PC-3 (cell line): ENCODE results near the gene RHBDD1. TPM values are rescaled to one million over a fixed set of nuclear protein-coding genes. Genes with fewer than 3 reads are reported as not detected.

Source experiments
- ATAC-seq: fragments of 200-7000 bp; cut with Tn5 transposase; 2 replicates; pipeline ENCODE4 v1.9.1; 2020; ENCODE audit warnings: mild to moderate bottlenecking, moderate library complexity
- BruUV-seq: library from RNA; stranded (reverse); fragments of 400-500 nt; replicated peaks from 2 replicates; lab custom pipeline; 2021; lab: Mats Ljungman, UMichigan
- CTCF ChIA-PET: fragments of 300-600 bp; sonication (Branson Sonifier 250); formaldehyde crosslinking; loops from one replicate; lab custom pipeline; 2022; ENCODE audit warnings: antibody characterized with exemption; lab: Charles Lee
- POLR2A ChIA-PET: fragments of 300-600 bp; sonication (Branson Sonifier 250); formaldehyde crosslinking; loops from one replicate; lab custom pipeline; 2022; ENCODE audit warnings: antibody characterized with exemption; ENCODE audit not compliant: unreplicated experiment; lab: Charles Lee
- DNase-seq: peaks from one replicate; pipeline ENCODE4 v3.0.0-alpha.2; 2015
- H2AFZ ChIP-seq: fragments of 300-600 bp; sonication (generic); 2 replicates; pipeline ENCODE4 v1.6.0; 2016; ENCODE audit warnings: antibody characterized with exemption, low read length
- H3F3A ChIP-seq: fragments of 300-600 bp; sonication (generic); one replicate; pipeline ENCODE4 v1.6.0; 2017; ENCODE audit warnings: antibody characterized with exemption, low read length, control low read depth, mild to moderate bottlenecking; ENCODE audit not compliant: unreplicated experiment
- H3K27ac ChIP-seq: fragments of 300-600 bp; sonication (generic); 2 replicates; pipeline ENCODE4 v1.5.1; 2016; ENCODE audit warnings: mild to moderate bottlenecking, low read length
- H3K27me3 ChIP-seq: fragments of 300-600 bp; sonication (generic); 2 replicates; pipeline ENCODE4 v1.6.1; 2016; ENCODE audit warnings: low read length, mixed read lengths
- H3K36me3 ChIP-seq: fragments of 300-600 bp; sonication (generic); 2 replicates; pipeline ENCODE4 v1.6.1; 2016; ENCODE audit warnings: low read depth, mixed run types, low read length, mixed read lengths
- H3K4me1 ChIP-seq: fragments of 300-600 bp; sonication (generic); 2 replicates; pipeline ENCODE4 v1.5.1; 2016; ENCODE audit warnings: low read length; ENCODE audit not compliant: insufficient read depth
- H3K4me2 ChIP-seq: fragments of 300-600 bp; sonication (generic); 2 replicates; pipeline ENCODE4 v1.6.0; 2016; ENCODE audit warnings: low read length
- H3K4me3 ChIP-seq: fragments of 300-600 bp; sonication (generic); 2 replicates; pipeline ENCODE4 v1.5.1; 2016; ENCODE audit warnings: mild to moderate bottlenecking, low read length, mixed read lengths
- H3K79me2 ChIP-seq: fragments of 300-600 bp; sonication (generic); 2 replicates; pipeline ENCODE4 v1.6.1; 2017; ENCODE audit warnings: low read length, mixed read lengths
- H3K9ac ChIP-seq: fragments of 300-600 bp; sonication (generic); 2 replicates; pipeline ENCODE4 v1.6.0; 2016; ENCODE audit warnings: mild to moderate bottlenecking, low read length
- H3K9me2 ChIP-seq: fragments of 300-600 bp; sonication (generic); replicated peaks from 2 replicates; pipeline ENCODE4 v1.6.1; 2016; ENCODE audit warnings: mixed run types, low read length, mixed read lengths
- H3K9me3 ChIP-seq: fragments of 300-600 bp; sonication (generic); 2 replicates; pipeline ENCODE4 v1.6.1; 2016; ENCODE audit warnings: low read length, mixed read lengths
- H4K20me1 ChIP-seq: fragments of 300-600 bp; sonication (generic); 2 replicates; pipeline ENCODE4 v1.6.1; 2016; ENCODE audit warnings: low read length, mixed read lengths
- CTCF ChIP-seq: fragments of 300-600 bp; sonication (generic); conservative IDR thresholded peaks from 2 replicates; pipeline ENCODE4 v1.5.1; 2017; ENCODE audit warnings: antibody characterized with exemption, low read depth, mild to moderate bottlenecking, low read length
- EZH2 ChIP-seq: fragments of 300-600 bp; sonication (generic); IDR thresholded peaks from one replicate; pipeline ENCODE4 v1.6.1; 2017; ENCODE audit warnings: antibody characterized with exemption, mild to moderate bottlenecking, low read length; ENCODE audit not compliant: unreplicated experiment
- EZH2phosphoT487 ChIP-seq: fragments of 300-600 bp; sonication (generic); IDR thresholded peaks from 2 replicates; pipeline ENCODE4 v1.6.1; 2018; ENCODE audit warnings: mild to moderate bottlenecking, antibody characterized with exemption, low read length, borderline replicate concordance
- intact Hi-C: fragments of 100-400 bp; cut with micrococcal nuclease; formaldehyde crosslinking; loops from 2 replicates; pipeline ENCODE4 v1.9.0; 2023
- total RNA-seq: library from RNA; depleted of rRNA; stranded (reverse); fragments of >200 nt; gene quantifications from 2 replicates; pipeline ENCODE4 v1.2.3, GENCODE V29; 2014

Gene RHBDD1
- total RNA-seq, 1 experiment from 2014 or later: 9.1 TPM

DNA sequence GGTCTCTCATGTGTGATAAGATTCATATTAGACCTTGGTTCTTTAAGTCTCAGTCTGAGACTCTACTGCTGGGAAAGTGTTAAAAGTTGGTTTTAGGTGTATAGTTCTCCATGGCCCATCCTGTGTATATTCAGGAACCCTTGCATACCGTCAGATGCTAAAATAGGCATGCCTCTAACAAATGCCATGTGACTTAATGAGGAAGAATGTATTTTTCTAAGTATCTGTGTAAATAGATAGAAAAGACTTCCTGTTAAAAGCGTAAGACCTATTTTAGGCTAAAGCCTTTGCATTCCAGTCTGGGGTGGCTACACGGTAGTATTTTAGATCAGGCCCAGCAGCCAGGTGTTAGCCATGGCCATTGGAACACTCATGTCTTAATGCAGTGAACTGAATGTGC, 73.3 kb downstream of the RHBDD1 start:
- no TSS peak for BruUV-seq
- H3K9me3 ChIP-seq: no peaks in the 10 kb centered on the region
- no peak overlapping the region for H3K9ac ChIP-seq
- H3K4me1 ChIP-seq: peaks cover 8% of the 10 kb centered on the region; the same call in 1 of the 2 replicates
- H3K79me2 ChIP-seq: no peaks in the 10 kb centered on the region
- no peaks in the 10 kb centered on the region for H4K20me1 ChIP-seq
- ATAC-seq (no peak), DNase-seq (no peak)
- no peaks in the 10 kb centered on the region for H3K27me3 ChIP-seq
- no peak overlapping the region for H2AFZ ChIP-seq
- ChIA-PET POLR2A (no interaction called here), CTCF (no interaction called here)
- no peak overlapping the region for H3K4me3 ChIP-seq
- intact Hi-C loops: no loop called here
- TF ChIP-seq EZH2phosphoT487 (no peak), EZH2 (no peak), CTCF (no peak)
- H3K36me3 ChIP-seq: no peaks in the 10 kb centered on the region
- no peaks in the 10 kb centered on the region for H3K9me2 ChIP-seq
- no peaks in the 10 kb centered on the region for H3F3A ChIP-seq
- H3K27ac ChIP-seq: no peak overlapping the region
- H3K4me2 ChIP-seq: no peak overlapping the region

- BruUV-seq: no TSS peak
These were observed 74.0 kb downstream of the RHBDD1 start for GRCh38 chr2:226909836-226910235.

More at GRCh38 chr2:226909836-226910235, 74.0 kb downstream of the RHBDD1 start:
- H3K9me3 ChIP-seq: no peaks in the 10 kb centered on the region
- no peak overlapping the region for H3K9ac ChIP-seq
- no peaks in the 10 kb centered on the region for H3K36me3 ChIP-seq
- CTCF ChIA-PET: no interaction called here
- no peak overlapping the region for H3K4me3 ChIP-seq
- no peak overlapping the region for H3K4me2 ChIP-seq
- H3K27me3 ChIP-seq: no peaks in the 10 kb centered on the region
- H3K9me2 ChIP-seq: no peaks in the 10 kb centered on the region
- no peaks in the 10 kb centered on the region for H3K79me2 ChIP-seq
- POLR2A ChIA-PET: no interaction called here
- no peaks in the 10 kb centered on the region for H3F3A ChIP-seq
- H4K20me1 ChIP-seq: no peaks in the 10 kb centered on the region
- TF ChIP-seq CTCF: no peak
- TF ChIP-seq EZH2phosphoT487: no peak
- no peak for TF ChIP-seq EZH2
- H3K27ac ChIP-seq: no peak overlapping the region
- intact Hi-C loops: loop anchor here (5.0 kb wide), 1 partner anchor 73 kb away; the partner anchor contains the start of gene RHBDD1
- DNase-seq (no peak), ATAC-seq (no peak)
- H2AFZ ChIP-seq: no peak overlapping the region
- peaks cover 8% of the 10 kb centered on the region; the same call in 1 of the 2 replicates for H3K4me1 ChIP-seq
